ENCODE results near the gene SULT1B1.
"Not testable (repeated sequence)": the region's sequence is repeated elsewhere in the genome, so short reads cannot be mapped to it uniquely, and the experiment has no call there.

The SULT1B1 gene

DNA sequence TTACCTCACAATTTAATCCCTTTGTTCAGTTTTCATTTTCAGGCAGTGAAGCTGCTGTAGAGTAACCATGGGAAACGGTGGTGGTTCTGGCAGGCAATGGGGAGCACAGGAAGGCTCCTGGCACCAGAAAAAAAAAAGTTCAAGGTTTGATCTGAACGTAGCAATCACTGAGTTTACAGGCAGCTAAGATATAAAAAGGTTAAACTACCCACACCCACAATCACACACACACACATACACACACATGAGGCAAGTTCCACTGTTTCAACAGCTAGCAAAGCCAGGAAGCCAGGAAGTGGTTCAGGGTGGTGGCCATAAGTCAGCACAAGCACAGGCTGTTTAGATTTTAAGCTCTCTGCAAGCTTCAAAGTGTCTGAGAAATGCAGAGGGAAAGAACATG, at the start of gene SULT1B1:
SULT1B1 (minus strand) TSS at position 166 of the 400 bp plus-strand sequence. CDS start 5,403 bp downstream, outside the sequence.
- no peak for FAIRE-seq

DNA sequence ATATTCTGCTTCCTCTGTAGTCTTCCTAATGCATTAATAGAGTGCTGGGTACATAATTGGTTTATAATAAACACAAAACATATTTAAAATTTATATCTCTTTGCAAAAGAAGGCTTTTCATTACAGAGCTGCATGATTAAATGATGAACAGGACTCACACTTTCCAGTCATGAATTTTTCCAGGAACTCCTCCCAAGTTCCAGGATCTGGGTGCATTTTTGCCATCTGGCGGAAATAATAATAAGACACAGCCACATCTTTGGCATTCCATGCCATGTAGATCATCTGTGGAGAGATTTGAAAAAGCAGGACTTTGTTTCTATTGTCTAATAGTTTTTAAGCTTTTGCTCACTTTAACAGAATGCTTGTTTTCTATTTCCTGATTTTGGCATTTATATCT, 40.2 kb upstream of the SULT1B1 start:
- FAIRE-seq: no peak

DNA sequence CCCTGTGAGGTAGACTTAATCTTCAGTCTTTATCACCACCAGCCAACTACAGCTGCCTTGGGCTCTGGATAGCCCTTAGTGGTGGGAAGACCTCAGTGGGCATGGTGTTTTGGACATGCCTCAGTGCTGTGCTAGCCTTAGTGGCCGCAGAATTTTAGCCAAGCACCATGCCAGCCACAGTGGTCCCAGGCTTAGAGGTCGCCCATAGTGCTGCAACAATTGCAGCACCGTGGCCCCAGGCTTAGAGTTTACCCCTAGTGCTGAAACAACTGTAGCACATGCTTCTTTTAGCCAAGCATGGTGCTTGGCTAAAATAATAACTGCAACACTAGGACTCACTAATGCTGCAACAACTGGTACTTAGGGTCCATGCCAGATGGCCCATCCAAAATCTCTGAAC, 38.9 kb upstream of the SULT1B1 start:
- no peak for FAIRE-seq

DNA sequence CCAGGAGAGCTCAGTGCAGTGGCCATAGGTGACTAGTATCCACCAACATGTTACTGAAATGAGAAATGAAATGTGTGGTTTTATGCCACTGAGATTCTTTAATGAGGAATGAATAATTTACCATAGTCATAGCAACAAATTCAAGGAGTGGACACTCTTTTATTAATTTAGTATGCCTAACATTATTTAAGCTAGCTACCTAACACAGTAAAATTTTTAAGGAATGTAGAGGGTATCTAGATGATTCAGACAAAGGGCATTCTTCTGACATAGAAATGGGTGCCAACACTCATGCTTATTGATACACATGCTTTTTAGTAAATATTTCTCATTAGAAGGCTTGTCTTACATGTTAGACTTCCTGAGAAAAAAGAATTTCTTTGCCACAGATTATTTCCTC, 33.3 kb upstream of the SULT1B1 start:
- no peak for FAIRE-seq

DNA sequence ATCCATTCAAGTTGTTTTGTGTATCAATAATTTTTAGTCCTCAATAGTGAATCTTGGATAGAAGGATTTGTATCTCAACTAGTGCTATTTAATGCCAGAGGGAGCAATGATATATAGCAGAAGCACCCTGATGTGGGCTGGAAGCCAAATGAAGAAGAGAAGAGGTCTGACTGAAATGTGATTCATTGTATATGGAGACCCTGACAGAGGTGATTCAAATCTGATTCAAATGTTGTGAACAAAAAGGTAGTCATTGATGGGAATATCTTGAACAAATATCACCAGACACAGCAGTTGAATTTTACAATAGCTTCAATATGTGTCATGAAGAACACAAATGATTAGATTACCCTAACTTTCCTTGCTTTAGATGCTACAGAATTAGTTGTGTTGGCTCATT, 27.5 kb upstream of the SULT1B1 start:
- FAIRE-seq: no peak

DNA sequence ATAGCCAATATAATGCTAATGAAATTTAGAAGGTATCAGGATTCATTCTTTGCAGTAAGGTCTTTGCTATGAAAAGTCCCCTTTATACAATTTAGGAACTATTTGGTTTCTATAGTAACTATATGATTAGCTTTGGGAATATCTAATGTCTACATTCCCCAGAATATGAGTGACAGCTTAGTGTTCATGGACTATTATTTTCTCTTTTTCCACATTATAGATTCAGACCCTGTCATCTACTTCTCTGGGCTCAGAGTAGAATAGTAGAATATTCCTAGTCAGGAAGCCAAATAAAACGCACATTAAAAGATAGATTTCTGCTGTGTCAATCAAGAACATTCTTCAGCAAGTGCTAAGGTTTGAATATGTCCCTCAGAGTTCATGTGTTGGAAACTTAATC, 26.1 kb upstream of the SULT1B1 start:
- FAIRE-seq: no peak

DNA sequence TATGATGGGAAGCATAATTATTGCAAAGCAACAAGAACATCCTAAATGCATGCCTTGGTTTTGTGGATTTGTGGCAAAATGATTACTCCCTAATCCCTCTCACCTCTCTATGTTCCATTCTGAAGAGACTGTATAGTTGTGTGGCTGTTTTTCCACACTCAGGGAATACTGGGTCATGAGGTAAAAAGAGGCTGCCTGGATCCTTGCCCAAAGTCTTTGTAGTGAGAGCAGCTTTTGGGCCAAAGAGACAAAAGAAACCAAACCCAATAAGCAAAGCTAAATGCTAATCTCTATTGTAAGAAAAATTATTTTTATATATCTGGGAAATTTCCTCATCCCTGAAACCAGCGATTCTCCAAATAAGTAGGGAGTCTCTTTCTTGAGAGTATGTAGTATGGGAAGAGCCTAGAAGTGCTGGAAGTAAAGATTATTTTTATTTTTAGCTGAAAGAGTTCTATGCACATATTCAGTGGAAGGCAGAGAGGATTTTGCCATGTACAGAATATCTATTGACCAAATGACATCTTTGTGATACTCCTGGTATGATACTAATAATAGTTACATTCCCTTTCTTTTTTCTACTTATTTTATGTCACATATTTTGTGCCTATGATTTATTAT, 24.9 kb upstream of the SULT1B1 start:
- no peak for FAIRE-seq

DNA sequence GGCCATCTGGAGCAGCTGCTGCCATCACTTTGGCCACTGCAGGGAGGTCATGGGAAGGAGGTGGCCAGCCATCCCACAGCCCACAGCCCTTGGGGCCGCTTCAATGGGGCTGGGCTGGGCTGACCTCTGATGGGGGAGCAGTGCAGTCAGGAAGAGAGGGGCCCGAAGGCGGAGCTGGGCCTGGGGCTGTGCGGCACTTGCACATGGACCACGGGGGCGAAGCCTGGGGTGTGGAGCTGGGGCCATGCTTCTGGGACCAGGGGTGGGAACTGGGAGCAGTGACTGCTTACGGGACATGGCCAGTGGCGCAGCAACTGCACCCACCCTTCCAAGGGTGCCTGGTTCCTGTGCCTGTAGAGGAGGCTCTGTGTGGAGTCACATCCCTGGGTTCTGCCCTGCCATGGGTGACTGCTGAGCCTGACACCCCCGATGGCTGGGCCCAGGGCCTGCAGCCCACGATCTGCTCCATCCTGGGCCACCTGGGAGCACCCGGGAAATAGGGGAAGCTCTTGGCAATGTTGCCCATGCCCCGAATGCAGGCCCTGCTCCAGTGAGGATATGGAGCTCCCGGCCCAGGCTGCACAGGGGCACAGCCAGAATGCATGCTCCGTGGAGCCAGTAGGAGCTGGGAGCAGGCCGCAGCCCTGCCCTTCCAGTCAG, 22.4 kb upstream of the SULT1B1 start:
- no peak for FAIRE-seq

DNA sequence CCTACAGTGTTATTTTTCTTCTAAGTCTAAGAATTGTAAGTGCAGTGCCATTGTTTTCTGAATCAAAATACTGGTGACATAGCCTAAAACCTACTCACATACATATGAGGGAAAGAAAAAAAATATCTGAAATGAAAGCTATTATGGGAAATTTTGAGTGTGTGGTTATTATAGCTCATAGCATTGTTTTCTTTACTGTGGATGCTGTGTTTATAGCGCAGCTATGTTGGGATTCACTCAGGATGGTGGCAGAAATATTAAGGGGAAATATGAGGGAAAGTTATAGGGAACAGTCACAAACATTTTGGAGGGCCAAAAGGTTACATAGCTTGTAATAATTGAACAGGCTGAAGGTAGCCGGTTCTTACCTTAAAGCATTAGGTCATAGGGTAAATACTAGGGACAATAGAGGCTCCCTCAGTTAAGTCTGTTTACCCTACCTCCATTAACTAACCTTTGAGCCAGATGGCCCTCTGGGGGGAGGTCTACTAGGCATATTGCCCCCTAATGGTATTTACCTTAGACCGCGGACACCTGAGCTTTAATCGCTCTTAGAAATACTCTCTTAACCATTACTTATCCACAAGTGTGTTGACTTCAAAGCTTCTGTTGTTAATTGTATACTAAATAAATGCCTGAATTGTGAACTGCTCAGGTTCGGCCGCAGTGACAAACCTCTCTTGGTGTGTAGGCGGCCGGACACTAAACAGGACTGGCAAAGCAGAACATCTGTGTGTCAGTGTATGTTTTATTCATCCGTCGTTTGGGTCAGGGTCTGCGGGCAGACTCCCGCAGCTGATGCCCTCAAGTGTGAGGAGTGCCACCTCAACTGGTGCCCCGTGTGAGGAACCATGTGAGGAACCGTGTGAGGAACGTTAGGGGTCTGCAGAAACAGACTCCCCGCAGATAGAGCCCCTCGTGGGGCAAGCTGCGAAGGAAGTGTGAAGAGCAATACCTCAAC, 21.3 kb upstream of the SULT1B1 start:
- FAIRE-seq: no peak

DNA sequence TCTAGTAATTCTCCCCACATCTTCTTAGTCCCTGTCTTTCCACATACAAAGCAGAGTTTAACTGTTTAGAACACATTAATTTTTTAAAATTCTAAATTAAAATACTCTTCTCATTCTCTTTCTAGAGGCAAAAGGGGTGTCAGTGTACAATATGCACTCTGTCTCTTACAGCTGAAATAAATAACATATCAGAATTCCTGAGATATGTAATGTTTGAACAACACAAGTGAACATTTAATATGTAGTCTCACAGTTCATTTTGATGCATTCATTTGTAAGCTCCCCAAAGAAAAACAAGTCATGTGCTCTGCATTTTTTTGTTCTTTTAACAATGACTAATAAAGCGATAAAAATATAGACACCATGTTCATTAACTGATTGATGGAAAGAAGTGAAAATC, 19.7 kb upstream of the SULT1B1 start:
- FAIRE-seq: no peak

DNA sequence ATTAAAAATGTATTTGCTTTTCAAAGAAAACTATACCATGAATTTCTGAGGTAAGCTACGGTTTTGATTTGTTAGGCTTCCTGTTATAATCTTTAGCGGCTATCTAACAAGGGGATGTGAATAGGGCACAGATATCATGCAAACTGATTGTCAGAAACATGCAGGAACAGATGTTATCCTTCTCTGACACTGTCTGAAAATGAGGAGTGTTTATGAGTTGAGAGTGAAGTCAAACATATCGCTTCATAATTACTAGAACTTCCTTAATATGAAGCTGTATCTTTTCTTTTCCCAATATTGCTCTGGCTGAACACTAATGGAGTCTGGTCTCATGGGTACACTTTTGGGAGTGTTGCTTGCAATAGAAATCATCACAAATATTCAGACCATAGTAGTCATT, 16.3 kb upstream of the SULT1B1 start:
- no peak for FAIRE-seq

DNA sequence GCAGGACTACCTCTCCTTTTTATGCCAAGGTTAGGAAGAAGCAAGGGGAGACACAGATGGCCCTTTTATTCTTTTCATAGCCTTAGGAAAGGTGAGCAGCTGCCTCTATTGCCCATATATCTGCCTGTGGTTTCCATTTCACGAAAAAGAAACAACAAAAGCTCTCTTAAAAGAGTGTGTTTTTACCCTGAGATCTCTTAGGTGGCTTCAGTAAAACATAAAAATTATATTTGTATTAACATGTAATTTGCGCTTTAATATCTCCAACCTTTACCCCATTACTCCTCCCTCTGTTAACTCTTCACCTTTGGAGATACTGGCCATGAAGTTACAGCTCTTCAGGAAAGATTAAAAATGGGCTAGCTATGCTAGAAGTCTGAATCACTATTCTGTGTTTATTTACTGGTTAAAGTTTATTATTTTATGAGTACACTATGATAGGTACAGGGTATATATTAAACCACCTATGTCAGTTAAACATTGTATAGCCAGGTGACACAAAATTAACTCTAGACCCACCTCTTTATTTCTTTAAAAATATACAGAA, 15.0 kb upstream of the SULT1B1 start:
- FAIRE-seq: no peak

DNA sequence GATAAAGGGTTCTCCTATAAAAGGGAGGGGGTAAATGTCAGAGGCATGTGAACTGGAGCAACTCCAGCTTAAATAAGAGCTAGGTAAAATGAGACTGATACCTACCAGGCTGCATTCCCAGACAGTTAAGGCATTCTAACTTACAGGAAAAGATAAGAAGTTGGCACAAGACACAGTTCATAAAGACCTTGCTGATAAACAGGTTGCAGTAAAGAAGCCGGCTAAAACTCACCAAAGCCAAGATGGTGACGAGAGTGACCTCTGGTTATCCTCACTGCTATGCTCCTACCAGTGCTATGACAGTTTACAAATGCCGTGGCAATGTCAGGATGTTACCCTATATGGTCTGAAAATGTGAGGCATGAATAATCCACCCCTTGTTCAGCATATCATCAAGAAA, 13.1 kb upstream of the SULT1B1 start:
- FAIRE-seq: no peak

DNA sequence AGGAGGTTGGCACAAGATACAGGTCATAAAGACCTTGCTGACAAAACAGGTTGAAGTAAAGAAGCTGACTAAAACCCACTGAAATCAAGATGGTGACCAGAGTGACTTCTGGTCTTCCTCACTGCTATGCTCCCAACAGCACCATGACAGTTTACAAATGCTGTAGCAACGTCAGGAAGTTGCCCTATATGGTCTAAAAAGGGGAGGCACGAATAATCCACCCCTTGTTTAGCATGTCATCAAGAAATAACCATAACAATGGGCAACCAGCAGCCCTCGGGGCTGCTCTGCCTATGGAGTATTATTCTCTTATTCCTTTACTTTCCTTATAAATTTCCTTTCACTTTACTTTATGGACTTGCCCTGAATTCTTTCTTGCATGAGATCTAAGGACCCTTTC, 8.1 kb upstream of the SULT1B1 start:
- FAIRE-seq: not testable (repeated sequence)

DNA sequence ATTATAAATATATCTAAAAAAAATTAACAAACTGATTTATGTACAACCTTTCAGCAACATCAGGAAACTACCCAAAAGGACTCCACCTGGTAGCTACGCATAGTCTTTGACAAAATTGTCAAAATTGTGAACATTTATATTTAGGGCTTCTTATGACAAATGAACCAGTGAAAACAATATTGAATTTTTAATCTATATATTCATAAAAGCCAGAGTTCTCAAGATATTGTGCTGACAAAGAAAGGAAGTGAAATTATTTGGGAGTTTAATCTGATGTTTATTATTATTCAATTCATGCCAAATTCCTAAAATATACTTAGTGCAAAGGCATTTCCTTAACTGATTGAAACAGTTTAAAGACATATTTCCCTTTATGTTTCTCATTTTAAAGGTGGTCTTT, 5.3 kb upstream of the SULT1B1 start:
- no peak for FAIRE-seq

DNA sequence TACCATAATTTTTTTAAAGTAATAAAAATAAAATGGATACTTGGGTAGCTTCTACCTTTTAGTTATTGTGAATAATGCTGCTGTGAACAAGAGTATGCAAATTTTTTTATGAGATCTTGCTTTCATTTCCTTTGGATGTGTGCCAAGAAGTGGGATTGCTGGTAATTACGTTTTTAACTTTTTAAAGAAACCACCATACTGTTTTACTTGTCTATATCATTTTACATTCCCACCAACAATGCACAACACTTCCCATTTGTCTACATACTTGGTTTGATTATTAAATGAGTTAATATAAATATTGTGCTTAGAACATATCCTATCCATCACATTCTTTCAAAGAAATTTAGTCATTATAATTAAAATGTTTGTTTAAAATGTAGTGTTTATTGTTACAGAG, 3.9 kb upstream of the SULT1B1 start:
- FAIRE-seq: no peak

DNA sequence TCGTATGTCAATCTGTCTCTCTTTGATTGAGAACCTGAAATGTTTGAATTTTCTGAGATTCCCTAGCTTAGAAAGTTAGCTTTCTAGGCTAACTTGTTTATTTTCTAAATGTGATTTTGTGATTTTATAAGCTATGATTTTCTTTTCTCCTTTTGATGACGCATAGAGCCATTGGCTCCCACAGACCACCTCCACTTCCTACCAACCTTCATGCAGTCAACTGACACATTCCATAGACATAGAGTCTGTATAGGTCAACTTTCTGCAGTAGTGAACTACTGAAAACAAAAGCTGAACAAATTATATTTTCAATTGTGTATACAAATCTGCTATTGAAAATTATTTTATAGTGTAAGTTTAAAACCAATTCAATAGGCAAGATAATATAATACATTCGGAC, 2.8 kb upstream of the SULT1B1 start:
- FAIRE-seq: no peak

DNA sequence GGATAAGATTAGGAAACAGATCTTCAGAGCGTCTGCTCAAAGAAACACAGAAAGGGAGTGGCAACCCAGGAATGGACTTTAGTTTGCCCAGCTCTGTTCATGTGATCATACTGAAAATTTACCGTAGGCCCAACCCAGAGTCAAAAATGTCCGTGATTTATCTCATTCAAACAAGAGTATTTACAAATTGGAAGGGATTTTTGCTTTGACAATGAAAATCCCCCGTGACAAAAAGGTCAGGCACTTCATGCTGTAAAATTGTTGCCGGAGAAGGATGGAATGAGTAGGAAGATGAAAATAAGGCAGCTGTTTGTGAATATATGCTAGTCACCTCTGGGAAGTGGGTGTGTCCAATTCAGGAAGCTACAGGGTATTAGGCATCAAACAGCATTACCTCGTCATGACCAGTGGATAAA, 1.2 kb downstream of the SULT1B1 start:
- no peak for FAIRE-seq

DNA sequence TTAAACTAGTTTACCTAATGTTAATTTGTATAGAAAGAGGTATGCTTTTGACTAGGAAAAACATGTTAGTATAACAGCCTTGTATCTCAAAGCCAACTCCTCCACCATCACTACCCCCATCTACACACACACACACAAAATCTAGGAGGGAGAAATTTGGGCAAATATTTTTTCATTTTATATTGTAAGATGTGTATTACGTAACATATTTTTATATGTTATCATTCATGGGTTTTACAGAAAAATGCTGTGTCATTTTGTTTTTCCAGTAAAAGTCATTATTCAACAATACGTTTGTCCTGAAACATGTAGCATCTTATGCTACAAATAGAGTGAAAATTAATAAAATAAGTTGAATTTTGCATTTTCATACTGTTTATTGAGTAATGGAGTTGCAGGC, 3.0 kb downstream of the SULT1B1 start:
- no peak for FAIRE-seq

DNA sequence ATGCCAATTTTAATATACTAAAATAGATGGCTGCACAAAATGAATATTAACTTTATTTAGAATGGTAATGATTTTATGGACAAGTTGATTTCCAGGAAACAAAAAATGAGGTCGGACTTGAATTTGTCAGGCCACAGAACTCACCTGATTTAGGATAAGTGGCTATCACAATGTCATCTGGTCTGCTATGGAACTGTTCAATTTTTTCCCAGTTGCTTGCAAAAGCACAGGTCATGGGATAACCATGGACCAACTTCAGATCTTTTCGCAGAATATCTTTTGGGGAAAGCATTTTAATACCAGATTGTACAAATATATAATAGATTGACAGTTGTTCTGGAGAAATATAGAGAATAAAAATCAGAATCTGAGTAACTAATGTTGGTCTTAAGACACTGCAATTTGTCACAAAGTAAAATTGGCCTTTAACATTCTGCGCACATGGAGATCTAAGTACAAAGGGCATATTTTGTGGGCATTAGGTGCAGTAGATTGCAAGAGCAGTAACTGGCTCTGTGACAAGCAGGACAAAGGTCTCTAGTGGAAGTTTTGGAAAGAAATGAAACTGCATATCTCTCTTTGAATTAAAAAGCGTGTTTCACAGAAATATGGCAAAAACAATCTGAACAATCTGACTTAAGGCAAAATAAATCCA, 5.4 kb downstream of the SULT1B1 start:
- no peak for FAIRE-seq

DNA sequence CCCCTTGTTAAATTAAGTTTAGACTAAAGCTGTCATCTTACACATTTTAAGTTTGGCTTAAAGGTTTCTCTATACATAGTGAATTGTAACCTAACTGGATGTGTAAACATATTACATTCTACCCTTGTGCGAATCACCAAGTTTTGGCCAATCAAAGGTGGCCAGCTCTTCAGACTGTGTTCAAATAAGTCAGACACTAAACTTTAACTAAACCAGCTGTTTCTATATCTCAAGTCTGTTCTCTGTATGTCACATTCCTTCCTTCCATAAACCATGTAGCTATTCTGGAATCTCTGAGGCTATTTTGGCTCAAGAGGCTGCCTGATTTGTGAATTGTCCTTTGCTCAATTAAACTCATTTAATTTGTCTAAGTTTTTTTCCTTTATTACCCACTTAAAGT, 6.7 kb downstream of the SULT1B1 start:
- FAIRE-seq: no peak

DNA sequence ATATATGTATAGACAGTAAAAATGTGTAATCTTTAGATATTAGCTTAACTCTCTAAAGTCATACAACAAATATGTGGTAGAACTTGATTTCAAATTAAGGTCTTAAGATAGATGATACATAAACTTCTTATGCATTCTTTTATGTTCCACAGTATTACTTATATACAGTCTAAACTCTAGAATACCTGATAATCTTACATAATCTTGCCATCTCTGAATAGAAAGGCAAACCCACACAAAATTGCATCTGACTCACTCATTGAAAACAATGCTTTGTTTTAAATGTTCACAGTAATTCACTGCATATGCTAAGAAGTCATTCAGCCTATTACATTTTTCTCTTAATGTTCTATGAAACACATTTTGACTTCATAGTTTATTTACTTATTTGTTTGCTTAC, 10.1 kb downstream of the SULT1B1 start:
- FAIRE-seq: no peak

DNA sequence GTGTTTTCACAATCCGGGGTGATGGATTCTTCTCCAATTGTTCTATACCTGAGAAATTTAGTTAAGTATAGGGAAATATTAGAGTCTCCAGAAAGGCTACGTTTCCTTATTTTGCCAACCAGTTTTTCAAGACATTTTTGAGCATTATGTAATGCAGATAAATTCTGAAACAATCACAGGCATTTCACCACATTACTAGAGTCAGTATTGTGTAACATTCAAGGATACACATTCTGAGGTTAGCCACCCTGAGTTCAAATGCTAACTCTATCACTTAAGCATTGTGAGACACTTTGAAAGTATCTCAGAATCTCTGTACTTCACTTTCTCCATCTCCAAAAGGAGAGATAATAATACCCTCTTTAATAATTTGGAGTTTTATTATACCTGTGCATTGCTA, 10.6 kb downstream of the SULT1B1 start:
- no peak for FAIRE-seq

All from G401.6 (cell line).